Measurements from ENCODE around the gene PDE8A. TPM values are rescaled to one million over a fixed set of nuclear protein-coding genes. Genes with fewer than 3 reads are reported as not detected.

Gene PDE8A
- total RNA-seq, 1 donor = 30.4 TPM

- Histone ChIP-seq H3K27me3 (ENCODE audit: insufficient read depth, low read length) (peaks cover 3% of the 10 kb centered on the region), H4K20me1 (ENCODE audit: insufficient read depth, low read length) (no peaks in the 10 kb centered on the region), H3K9me3 (ENCODE audit: low read depth, low read length) (no peaks in the 10 kb centered on the region), H3K4me2 (ENCODE audit: insufficient read depth, low read length) (no peak overlapping the region), H2AFZ (ENCODE audit: low read length) (no peak overlapping the region), H3K36me3 (ENCODE audit: insufficient read depth, low read length) (no peaks in the 10 kb centered on the region), H3K79me2 (ENCODE audit: insufficient read depth, low read length) (no peaks in the 10 kb centered on the region), H3K27ac (ENCODE audit: low read depth, low read length) (no peak overlapping the region), H3K4me1 (ENCODE audit: insufficient read depth, low read length) (no peaks in the 10 kb centered on the region), H3K4me3 (ENCODE audit: insufficient read depth, low read length) (no peak overlapping the region)
- DNase-seq (ENCODE audit: insufficient read length, low spot score, missing footprints) = no peak
- no peak for TF ChIP-seq CTCF (IDR thresholded peaks at IDR 0.05; ENCODE audit: extremely low read depth, low read depth, low read length)
These were observed 175.7 kb downstream of the PDE8A start for GRCh38 chr15:85157344-85157743.

- no peak overlapping the region for H3K4me3 ChIP-seq (ENCODE audit: insufficient read depth, low read length)
- peaks cover 2% of the 10 kb centered on the region for H3K27me3 ChIP-seq (ENCODE audit: insufficient read depth, low read length)
- H4K20me1 ChIP-seq (ENCODE audit: insufficient read depth, low read length) = no peaks in the 10 kb centered on the region
- no peaks in the 10 kb centered on the region for H3K79me2 ChIP-seq (ENCODE audit: insufficient read depth, low read length)
- TF ChIP-seq CTCF (IDR thresholded peaks at IDR 0.05; ENCODE audit: extremely low read depth, low read depth, low read length) = no peak
- H3K4me2 ChIP-seq (ENCODE audit: insufficient read depth, low read length) = no peak overlapping the region
- DNase-seq (ENCODE audit: insufficient read length, low spot score, missing footprints) = no peak
- no peaks in the 10 kb centered on the region for H3K4me1 ChIP-seq (ENCODE audit: insufficient read depth, low read length)
- no peak overlapping the region for H2AFZ ChIP-seq (ENCODE audit: low read length)
- H3K9me3 ChIP-seq (ENCODE audit: low read depth, low read length) = no peaks in the 10 kb centered on the region
- H3K27ac ChIP-seq (ENCODE audit: low read depth, low read length) = no peak overlapping the region
- no peaks in the 10 kb centered on the region for H3K36me3 ChIP-seq (ENCODE audit: insufficient read depth, low read length)
These were observed 180.6 kb downstream of the PDE8A start for GRCh38 chr15:85162237-85162636.

- Histone ChIP-seq H2AFZ (ENCODE audit: low read length) (no peak overlapping the region), H3K27me3 (ENCODE audit: insufficient read depth, low read length) (no peaks in the 10 kb centered on the region), H3K9me3 (ENCODE audit: low read depth, low read length) (no peaks in the 10 kb centered on the region), H3K36me3 (ENCODE audit: insufficient read depth, low read length) (no peaks in the 10 kb centered on the region), H3K4me1 (ENCODE audit: insufficient read depth, low read length) (no peaks in the 10 kb centered on the region), H3K4me3 (ENCODE audit: insufficient read depth, low read length) (no peak overlapping the region), H3K79me2 (ENCODE audit: insufficient read depth, low read length) (no peaks in the 10 kb centered on the region), H3K27ac (ENCODE audit: low read depth, low read length) (no peak overlapping the region), H3K4me2 (ENCODE audit: insufficient read depth, low read length) (no peak overlapping the region), H4K20me1 (ENCODE audit: insufficient read depth, low read length) (no peaks in the 10 kb centered on the region)
- no peak for TF ChIP-seq CTCF (IDR thresholded peaks at IDR 0.05; ENCODE audit: extremely low read depth, low read depth, low read length)
- DNase-seq (ENCODE audit: insufficient read length, low spot score, missing footprints) = no peak
These were observed 183.3 kb downstream of the PDE8A start for GRCh38 chr15:85164841-85165466.

DNA sequence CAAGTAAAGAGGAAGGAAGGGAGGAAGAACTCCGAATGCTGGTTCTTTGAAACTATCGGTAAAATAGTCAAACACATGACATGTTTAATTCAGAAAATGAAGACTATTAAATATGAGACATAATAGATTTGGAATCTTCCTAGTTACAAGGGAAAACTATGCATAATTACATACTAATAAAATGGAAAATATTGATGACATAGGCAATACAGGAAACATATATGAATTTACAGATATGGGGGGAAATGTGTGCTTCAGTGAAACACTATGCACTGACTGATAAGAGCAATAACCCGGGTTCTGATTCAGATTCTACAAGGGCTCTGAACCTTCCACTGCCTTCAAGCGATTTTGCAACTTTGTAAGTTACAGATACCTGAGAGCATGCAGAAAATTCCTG is 185.9 kb downstream of the PDE8A start:
- H3K36me3 ChIP-seq (ENCODE audit: insufficient read depth, low read length) = no peaks in the 10 kb centered on the region
- TF ChIP-seq CTCF (IDR thresholded peaks at IDR 0.05; ENCODE audit: extremely low read depth, low read depth, low read length) = no peak

More for the DNA sequence above, 185.9 kb downstream of the PDE8A start:
- Histone ChIP-seq H3K27ac (ENCODE audit: low read depth, low read length) (no peak overlapping the region), H3K9me3 (ENCODE audit: low read depth, low read length) (peaks cover 4% of the 10 kb centered on the region), H4K20me1 (ENCODE audit: insufficient read depth, low read length) (no peaks in the 10 kb centered on the region), H3K4me1 (ENCODE audit: insufficient read depth, low read length) (no peaks in the 10 kb centered on the region), H2AFZ (ENCODE audit: low read length) (no peak overlapping the region), H3K4me2 (ENCODE audit: insufficient read depth, low read length) (no peak overlapping the region), H3K27me3 (ENCODE audit: insufficient read depth, low read length) (no peaks in the 10 kb centered on the region), H3K79me2 (ENCODE audit: insufficient read depth, low read length) (no peaks in the 10 kb centered on the region), H3K4me3 (ENCODE audit: insufficient read depth, low read length) (no peak overlapping the region)
- DNase-seq (ENCODE audit: insufficient read length, low spot score, missing footprints) = no peak
